Astrocyte (in vitro differentiated cells and primary cell): ENCODE measurements around the gene SPINK8. TPM values are rescaled to one million over a fixed set of nuclear protein-coding genes. Genes with fewer than 3 reads are reported as not detected.
"Not testable (repeated sequence)": the region's sequence is repeated elsewhere in the genome, so short reads cannot be mapped to it uniquely, and the experiment has no call there.

Experiments used
- DNase-seq: peaks from one replicate; pipeline ENCODE4 v3.0.0-alpha.2; 2010; ENCODE audit warnings: low read depth
- FAIRE-seq: peaks from 2 replicates; lab custom pipeline; 2011; peaks lifted over from hg19 to GRCh38; lab: Jason Lieb, UNC
- H2AFZ ChIP-seq: 2 replicates; pipeline ENCODE4 v1.6.0; 2012; ENCODE audit warnings: low read depth, low read length, inconsistent platforms
- H3K27ac ChIP-seq: 2 replicates; pipeline ENCODE4 v1.5.1; 2011; ENCODE audit warnings: low read depth, low read length, inconsistent platforms
- H3K27me3 ChIP-seq: 2 replicates; pipeline ENCODE4 v1.6.0; 2011; ENCODE audit warnings: low read length, inconsistent platforms; ENCODE audit not compliant: insufficient read depth
- H3K36me3 ChIP-seq: 2 replicates; pipeline ENCODE4 v1.5.1; 2011; ENCODE audit warnings: low read length, inconsistent platforms; ENCODE audit not compliant: insufficient read depth
- H3K4me1 ChIP-seq: 2 replicates; pipeline ENCODE4 v1.5.1; 2011; ENCODE audit warnings: low read length, inconsistent platforms; ENCODE audit not compliant: insufficient read depth
- H3K4me2 ChIP-seq: 2 replicates; pipeline ENCODE4 v1.6.0; 2012; ENCODE audit warnings: low read length, inconsistent platforms
- H3K4me3 ChIP-seq: 2 replicates; pipeline ENCODE4 v1.5.1; 2011; ENCODE audit warnings: low read depth, mild to moderate bottlenecking, low read length, inconsistent platforms; ENCODE audit not compliant: insufficient read depth
- H3K79me2 ChIP-seq: 2 replicates; pipeline ENCODE4 v1.6.0; 2012; ENCODE audit warnings: mild to moderate bottlenecking, low read length, inconsistent platforms; ENCODE audit not compliant: insufficient read depth
- H3K9ac ChIP-seq: 2 replicates; pipeline ENCODE4 v1.6.0; 2012; ENCODE audit warnings: mild to moderate bottlenecking, low read length, inconsistent platforms
- H3K9me3 ChIP-seq: 2 replicates; pipeline ENCODE4 v1.5.1; 2012; ENCODE audit warnings: low read depth, mild to moderate bottlenecking, low read length, inconsistent platforms; ENCODE audit not compliant: insufficient read depth
- H4K20me1 ChIP-seq: 2 replicates; pipeline ENCODE4 v1.6.0; 2012; ENCODE audit warnings: low read length, inconsistent platforms; ENCODE audit not compliant: insufficient read depth
- H3K27ac Mint-ChIP-seq: one replicate; pipeline ENCODE4 v1.8.0; 2021; ENCODE audit warnings: mild to moderate bottlenecking, mixed read lengths; ENCODE audit not compliant: unreplicated experiment
- H3K27me3 Mint-ChIP-seq: one replicate; pipeline ENCODE4 v1.8.0; 2021; ENCODE audit warnings: low read depth, mixed read lengths; ENCODE audit not compliant: unreplicated experiment
- H3K36me3 Mint-ChIP-seq: one replicate; pipeline ENCODE4 v1.8.0; 2021; ENCODE audit warnings: low read depth, mixed read lengths; ENCODE audit not compliant: unreplicated experiment
- H3K4me1 Mint-ChIP-seq: one replicate; pipeline ENCODE4 v1.8.0; 2021; ENCODE audit warnings: low read depth, mixed read lengths; ENCODE audit not compliant: unreplicated experiment
- H3K4me3 Mint-ChIP-seq: one replicate; pipeline ENCODE4 v1.8.0; 2021; ENCODE audit warnings: mild to moderate bottlenecking, moderate library complexity, mixed read lengths; ENCODE audit not compliant: unreplicated experiment
- H3K9me3 Mint-ChIP-seq: one replicate; pipeline ENCODE4 v1.8.0; 2021; ENCODE audit warnings: mild to moderate bottlenecking, mixed read lengths; ENCODE audit not compliant: unreplicated experiment
- EZH2 ChIP-seq: IDR thresholded peaks from 2 replicates; pipeline ENCODE4 v1.6.1; 2012; ENCODE audit warnings: mild to moderate bottlenecking, low read length, inconsistent platforms; ENCODE audit not compliant: insufficient read depth
- total RNA-seq: library from RNA; stranded (reverse); gene quantifications from 2 replicates; pipeline ENCODE4 v1.2.1, GENCODE V29; 2021
- TF ChIP-seq, protein P1 (sequence below): IDR thresholded peaks from 2 replicates; pipeline ENCODE4 v1.5.1; 2011; ENCODE audit warnings: low read depth, mild to moderate bottlenecking, inconsistent platforms, low read length, moderate library complexity; ENCODE audit not compliant: insufficient read depth

The SPINK8 gene
- total RNA-seq, 1 donor from 2014 or later, result not detected

DNA sequence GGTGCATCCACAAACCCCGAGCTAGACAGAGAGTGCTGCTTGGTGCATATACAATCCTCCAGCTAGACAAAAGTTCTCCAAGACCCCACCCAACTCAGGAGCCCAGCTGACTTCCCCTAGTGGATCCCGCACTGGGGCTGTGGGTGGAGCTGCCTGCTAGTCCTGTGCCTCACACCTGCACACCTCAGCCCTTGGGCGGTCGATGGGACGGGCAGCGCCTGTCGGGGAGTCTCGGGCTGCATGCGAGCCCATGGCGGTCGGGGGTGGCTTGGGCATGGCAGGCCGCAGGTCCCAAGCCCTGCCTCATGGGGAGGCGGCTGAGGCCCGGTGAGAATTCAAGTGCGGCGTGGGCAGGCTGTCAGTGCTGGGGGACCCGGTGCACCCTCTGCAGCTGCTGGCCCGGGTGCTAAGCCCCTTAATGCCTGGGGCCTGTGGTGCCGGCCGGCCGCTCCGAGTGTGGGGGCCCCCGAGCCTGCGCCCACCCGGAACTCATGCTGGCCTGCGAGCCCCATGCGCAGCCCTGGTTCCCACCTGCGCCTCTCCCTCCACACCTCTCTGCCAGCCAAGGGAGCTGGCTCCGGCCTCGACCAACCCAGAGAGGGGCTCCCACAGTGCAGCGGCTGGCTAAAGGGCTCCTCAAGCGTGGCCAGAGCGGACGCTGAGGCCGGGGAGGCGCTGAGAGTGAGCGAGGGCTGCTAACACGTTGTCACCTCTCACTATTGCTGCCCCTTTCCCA, 61.5 kb downstream of the SPINK8 start:
- Histone ChIP-seq H3K27ac (no peak overlapping the region), H3K9ac (no peak overlapping the region), H3K4me2 (no peak overlapping the region), H3K4me3 (no peak overlapping the region), H3K9me3 (no peaks in the 10 kb centered on the region), H4K20me1 (no peaks in the 10 kb centered on the region), H2AFZ (no peak overlapping the region), H3K79me2 (no peaks in the 10 kb centered on the region), H3K36me3 (no peaks in the 10 kb centered on the region), H3K4me1 (no peaks in the 10 kb centered on the region), H3K27me3 (no peaks in the 10 kb centered on the region)
- Mint-ChIP-seq H3K36me3 (peaks cover 28% of the 10 kb centered on the region), H3K27me3 (no peaks in the 10 kb centered on the region), H3K9me3 (no peaks in the 10 kb centered on the region), H3K27ac (no peak overlapping the region), H3K4me1 (peaks cover 22% of the 10 kb centered on the region), H3K4me3 (no peak overlapping the region)
- TF ChIP-seq, protein P1, sequence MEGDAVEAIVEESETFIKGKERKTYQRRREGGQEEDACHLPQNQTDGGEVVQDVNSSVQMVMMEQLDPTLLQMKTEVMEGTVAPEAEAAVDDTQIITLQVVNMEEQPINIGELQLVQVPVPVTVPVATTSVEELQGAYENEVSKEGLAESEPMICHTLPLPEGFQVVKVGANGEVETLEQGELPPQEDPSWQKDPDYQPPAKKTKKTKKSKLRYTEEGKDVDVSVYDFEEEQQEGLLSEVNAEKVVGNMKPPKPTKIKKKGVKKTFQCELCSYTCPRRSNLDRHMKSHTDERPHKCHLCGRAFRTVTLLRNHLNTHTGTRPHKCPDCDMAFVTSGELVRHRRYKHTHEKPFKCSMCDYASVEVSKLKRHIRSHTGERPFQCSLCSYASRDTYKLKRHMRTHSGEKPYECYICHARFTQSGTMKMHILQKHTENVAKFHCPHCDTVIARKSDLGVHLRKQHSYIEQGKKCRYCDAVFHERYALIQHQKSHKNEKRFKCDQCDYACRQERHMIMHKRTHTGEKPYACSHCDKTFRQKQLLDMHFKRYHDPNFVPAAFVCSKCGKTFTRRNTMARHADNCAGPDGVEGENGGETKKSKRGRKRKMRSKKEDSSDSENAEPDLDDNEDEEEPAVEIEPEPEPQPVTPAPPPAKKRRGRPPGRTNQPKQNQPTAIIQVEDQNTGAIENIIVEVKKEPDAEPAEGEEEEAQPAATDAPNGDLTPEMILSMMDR, result no peak
- TF ChIP-seq EZH2, result no peak
- no peak for FAIRE-seq
- no peak for DNase-seq

DNA sequence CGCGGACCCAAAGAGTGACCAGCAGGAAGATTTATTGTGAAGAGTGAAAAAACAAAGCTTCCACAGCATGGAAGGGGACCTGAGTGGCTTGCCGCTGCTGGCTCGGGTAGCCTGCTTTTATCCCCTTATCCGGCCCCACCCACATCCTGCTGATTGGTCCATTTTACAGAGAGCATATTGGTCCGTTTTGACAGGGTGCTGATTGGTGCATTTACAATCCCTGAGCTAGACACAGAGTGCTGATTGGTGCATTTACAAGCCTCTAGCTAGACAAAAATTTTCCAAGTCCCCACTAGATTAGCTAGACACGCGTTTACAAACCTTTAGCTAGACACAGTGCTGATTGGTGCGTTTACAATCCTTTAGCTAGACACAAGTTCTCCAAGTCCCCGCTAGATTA, 62.2 kb downstream of the SPINK8 start:
- H3K4me2 ChIP-seq, H3K9ac ChIP-seq, H4K20me1 ChIP-seq, DNase-seq, H3K27ac ChIP-seq, H3K27me3 Mint-ChIP-seq, H3K79me2 ChIP-seq, H3K9me3 ChIP-seq, H3K4me3 ChIP-seq, H3K4me1 ChIP-seq, H3K27me3 ChIP-seq, H3K36me3 ChIP-seq, H3K27ac Mint-ChIP-seq, H2AFZ ChIP-seq, H3K9me3 Mint-ChIP-seq, H3K4me3 Mint-ChIP-seq, FAIRE-seq: not testable (repeated sequence)
- Mint-ChIP-seq H3K4me1 (peaks cover 22% of the 10 kb centered on the region), H3K36me3 (peaks cover 28% of the 10 kb centered on the region)

DNA sequence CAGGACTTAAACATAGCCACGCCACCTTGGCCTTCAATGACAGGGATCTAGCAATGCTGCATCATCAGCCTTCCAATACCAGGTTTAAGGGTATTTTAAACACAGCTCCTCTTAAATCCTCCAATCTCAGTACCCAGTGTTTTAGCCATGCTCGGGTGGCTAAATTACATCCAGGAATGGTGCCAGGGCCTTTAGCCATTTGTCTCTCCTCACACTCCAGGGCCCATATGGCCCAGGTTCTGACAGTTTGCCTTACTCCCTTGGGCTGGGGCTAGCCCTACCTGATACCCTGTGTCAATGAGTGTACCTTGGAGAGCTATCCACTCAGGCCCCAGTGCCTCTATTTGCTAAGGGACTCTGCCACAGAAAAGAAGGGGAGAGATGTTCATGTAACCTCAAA, 63.2 kb downstream of the SPINK8 start:
- no peak overlapping the region for H3K4me3 ChIP-seq
- no peaks in the 10 kb centered on the region for H3K27me3 ChIP-seq
- peaks cover 28% of the 10 kb centered on the region for H3K36me3 Mint-ChIP-seq
- no peaks in the 10 kb centered on the region for H3K27me3 Mint-ChIP-seq
- H3K4me3 Mint-ChIP-seq, result no peak overlapping the region
- H3K36me3 ChIP-seq, result no peaks in the 10 kb centered on the region
- H2AFZ ChIP-seq, result no peak overlapping the region
- H4K20me1 ChIP-seq, result no peaks in the 10 kb centered on the region
- H3K9me3 Mint-ChIP-seq, result no peaks in the 10 kb centered on the region
- no peaks in the 10 kb centered on the region for H3K79me2 ChIP-seq
- H3K27ac Mint-ChIP-seq, result no peak overlapping the region
- no peak overlapping the region for H3K27ac ChIP-seq
- no peak overlapping the region for H3K4me2 ChIP-seq
- no peak for TF ChIP-seq EZH2
- TF ChIP-seq, protein P1, result no peak
- H3K4me1 ChIP-seq, result no peaks in the 10 kb centered on the region
- no peak for DNase-seq
- no peaks in the 10 kb centered on the region for H3K9me3 ChIP-seq
- peaks cover 17% of the 10 kb centered on the region for H3K4me1 Mint-ChIP-seq
- H3K9ac ChIP-seq, result no peak overlapping the region
- FAIRE-seq, result no peak
